SK-N-SH treated with all-trans-retinoic acid at 6 μM for 48 hours (cell line): Measurements from ENCODE around the gene SMC6.

Experiments used
- ATAC-seq: fragments of 200-7000 bp; cut with Tn5 transposase; 3 replicates; pipeline ENCODE4 v1.9.1; 2020; ENCODE audit warnings: mild to moderate bottlenecking, moderate library complexity
- ARNTL ChIP-seq: fragments of 450-650 bp; formaldehyde crosslinking; IDR thresholded peaks from 2 replicates; pipeline ENCODE4 v1.5.0; 2020; ENCODE audit warnings: low read depth, mild to moderate bottlenecking, moderate library complexity, borderline replicate concordance
- BACH2 ChIP-seq: fragments of 250-450 bp; sonication (Bioruptor Pico); IDR thresholded peaks from 2 replicates; pipeline ENCODE4 v1.9.0; 2021; ENCODE audit warnings: mild to moderate bottlenecking, borderline replicate concordance
- CREB5 ChIP-seq: fragments of 250-450 bp; sonication (Bioruptor Pico); IDR thresholded peaks from 2 replicates; pipeline ENCODE4 v1.5.1; 2020; ENCODE audit warnings: low read depth, mild to moderate bottlenecking, moderate library complexity
- CSDC2 ChIP-seq: fragments of 250-450 bp; sonication (Bioruptor Pico); IDR thresholded peaks from 2 replicates; pipeline ENCODE4 v1.5.0; 2020; ENCODE audit warnings: mild to moderate bottlenecking, moderate library complexity
- ESRRG ChIP-seq: fragments of 250-450 bp; sonication (Bioruptor Pico); IDR thresholded peaks from 2 replicates; pipeline ENCODE4 v1.6.1; 2021; ENCODE audit warnings: mild to moderate bottlenecking
- GLIS3 ChIP-seq: fragments of 250-450 bp; sonication (Bioruptor Pico); IDR thresholded peaks from 2 replicates; pipeline ENCODE4 v1.5.0; 2020; ENCODE audit warnings: mild to moderate bottlenecking, moderate library complexity
- ISL1 ChIP-seq: fragments of 250-450 bp; sonication (Bioruptor Pico); IDR thresholded peaks from 2 replicates; pipeline ENCODE4 v2.1.2; 2022; ENCODE audit warnings: mild to moderate bottlenecking, moderate library complexity
- OSR1 ChIP-seq: fragments of 250-450 bp; sonication (Bioruptor Pico); IDR thresholded peaks from 2 replicates; pipeline ENCODE4 v1.8.0; 2022; ENCODE audit warnings: moderate library complexity, mild to moderate bottlenecking, inconsistent platforms
- RARB ChIP-seq: fragments of 250-450 bp; sonication (Bioruptor Pico); IDR thresholded peaks from 2 replicates; pipeline ENCODE4 v1.8.0; 2021; ENCODE audit warnings: mild to moderate bottlenecking, moderate library complexity
- SNAI2 ChIP-seq: fragments of 250-450 bp; sonication (Bioruptor Pico); IDR thresholded peaks from 2 replicates; pipeline ENCODE4 v1.5.0; 2020; ENCODE audit warnings: mild to moderate bottlenecking, moderate library complexity
- TCF4 ChIP-seq: fragments of 250-450 bp; sonication (Bioruptor Pico); IDR thresholded peaks from 2 replicates; pipeline ENCODE4 v1.8.0; 2021; ENCODE audit warnings: mild to moderate bottlenecking, moderate library complexity, borderline replicate concordance
- TOX ChIP-seq: fragments of 250-450 bp; sonication (Bioruptor Pico); IDR thresholded peaks from 2 replicates; pipeline ENCODE4 v1.8.0; 2021; ENCODE audit warnings: mild to moderate bottlenecking, moderate library complexity, borderline replicate concordance
- ZC3H10 ChIP-seq: fragments of 250-450 bp; sonication (Bioruptor Pico); IDR thresholded peaks from 2 replicates; pipeline ENCODE4 v1.5.1; 2021; ENCODE audit warnings: mild to moderate bottlenecking, moderate library complexity
- ZNF565 ChIP-seq: fragments of 450-650 bp; formaldehyde crosslinking; conservative IDR thresholded peaks from 2 replicates; pipeline ENCODE4 v1.5.0; 2020; ENCODE audit warnings: low read depth, mild to moderate bottlenecking, moderate library complexity
- ZNF70 ChIP-seq: fragments of 450-650 bp; formaldehyde crosslinking; IDR thresholded peaks from 2 replicates; pipeline ENCODE4 v1.5.0; 2020; ENCODE audit warnings: mild to moderate bottlenecking, moderate library complexity
- ZNF8 ChIP-seq: fragments of 450-650 bp; formaldehyde crosslinking; IDR thresholded peaks from 2 replicates; pipeline ENCODE4 v1.5.0; 2020; ENCODE audit warnings: mild to moderate bottlenecking, moderate library complexity
- TF ChIP-seq, protein P1 (sequence below): fragments of 250-450 bp; sonication (Bioruptor Pico); IDR thresholded peaks from 2 replicates; pipeline ENCODE4 v1.8.0; 2020; ENCODE audit warnings: mild to moderate bottlenecking, moderate library complexity, borderline replicate concordance
- TF ChIP-seq, protein P2 (sequence below): fragments of 250-450 bp; sonication (Bioruptor Pico); IDR thresholded peaks from 2 replicates; pipeline ENCODE4 v1.5.0; 2020; ENCODE audit warnings: mild to moderate bottlenecking, moderate library complexity

SMC6 gene

DNA sequence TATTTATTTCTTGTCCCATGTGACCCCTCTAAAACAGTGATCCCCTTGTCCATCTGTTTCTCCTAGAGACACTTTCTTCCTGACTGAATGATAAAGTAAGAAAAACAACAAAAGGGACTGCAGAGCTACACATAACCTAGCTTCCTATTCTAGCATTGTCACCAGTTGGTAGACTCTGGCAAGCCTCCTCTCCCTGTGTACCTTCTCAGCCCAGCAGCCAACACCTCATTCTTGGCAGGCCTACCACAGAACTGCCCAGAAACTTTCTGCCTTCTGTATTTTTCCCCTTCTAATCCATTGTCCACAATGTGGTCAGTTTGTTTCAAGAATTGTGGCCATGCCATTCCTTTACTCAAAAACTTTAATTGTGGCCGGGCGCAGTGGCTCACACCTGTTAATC is 13.4 kb downstream of the SMC6 start (continued):
- no peak for TF ChIP-seq CREB5
- no peak for TF ChIP-seq ZC3H10 (CRISPR knock-in tag)
- no peak for TF ChIP-seq ISL1 (CRISPR knock-in tag)
- no peak for TF ChIP-seq ARNTL
- TF ChIP-seq BACH2 (CRISPR knock-in tag), result no peak
- no peak for TF ChIP-seq CSDC2 (CRISPR knock-in tag)
- TF ChIP-seq, protein P1, sequence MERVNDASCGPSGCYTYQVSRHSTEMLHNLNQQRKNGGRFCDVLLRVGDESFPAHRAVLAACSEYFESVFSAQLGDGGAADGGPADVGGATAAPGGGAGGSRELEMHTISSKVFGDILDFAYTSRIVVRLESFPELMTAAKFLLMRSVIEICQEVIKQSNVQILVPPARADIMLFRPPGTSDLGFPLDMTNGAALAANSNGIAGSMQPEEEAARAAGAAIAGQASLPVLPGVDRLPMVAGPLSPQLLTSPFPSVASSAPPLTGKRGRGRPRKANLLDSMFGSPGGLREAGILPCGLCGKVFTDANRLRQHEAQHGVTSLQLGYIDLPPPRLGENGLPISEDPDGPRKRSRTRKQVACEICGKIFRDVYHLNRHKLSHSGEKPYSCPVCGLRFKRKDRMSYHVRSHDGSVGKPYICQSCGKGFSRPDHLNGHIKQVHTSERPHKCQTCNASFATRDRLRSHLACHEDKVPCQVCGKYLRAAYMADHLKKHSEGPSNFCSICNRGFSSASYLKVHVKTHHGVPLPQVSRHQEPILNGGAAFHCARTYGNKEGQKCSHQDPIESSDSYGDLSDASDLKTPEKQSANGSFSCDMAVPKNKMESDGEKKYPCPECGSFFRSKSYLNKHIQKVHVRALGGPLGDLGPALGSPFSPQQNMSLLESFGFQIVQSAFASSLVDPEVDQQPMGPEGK (CRISPR knock-in tag), result no peak

- no peak; the same call in 2 of the 3 replicates for ATAC-seq
These were observed 16.6 kb downstream of the SMC6 start for GRCh38 chr2:17736989-17737388.

GRCh38 chr2:17735864-17736263 is 17.7 kb downstream of the SMC6 start:
- TF ChIP-seq GLIS3 (CRISPR knock-in tag), result no peak
- no peak for TF ChIP-seq ZNF70
- TF ChIP-seq TOX, result no peak
- no peak for TF ChIP-seq RARB
- no peak for TF ChIP-seq CSDC2 (CRISPR knock-in tag)
- TF ChIP-seq SNAI2 (CRISPR knock-in tag), result no peak
- TF ChIP-seq, protein P1 (CRISPR knock-in tag), result no peak
- TF ChIP-seq, protein P2, sequence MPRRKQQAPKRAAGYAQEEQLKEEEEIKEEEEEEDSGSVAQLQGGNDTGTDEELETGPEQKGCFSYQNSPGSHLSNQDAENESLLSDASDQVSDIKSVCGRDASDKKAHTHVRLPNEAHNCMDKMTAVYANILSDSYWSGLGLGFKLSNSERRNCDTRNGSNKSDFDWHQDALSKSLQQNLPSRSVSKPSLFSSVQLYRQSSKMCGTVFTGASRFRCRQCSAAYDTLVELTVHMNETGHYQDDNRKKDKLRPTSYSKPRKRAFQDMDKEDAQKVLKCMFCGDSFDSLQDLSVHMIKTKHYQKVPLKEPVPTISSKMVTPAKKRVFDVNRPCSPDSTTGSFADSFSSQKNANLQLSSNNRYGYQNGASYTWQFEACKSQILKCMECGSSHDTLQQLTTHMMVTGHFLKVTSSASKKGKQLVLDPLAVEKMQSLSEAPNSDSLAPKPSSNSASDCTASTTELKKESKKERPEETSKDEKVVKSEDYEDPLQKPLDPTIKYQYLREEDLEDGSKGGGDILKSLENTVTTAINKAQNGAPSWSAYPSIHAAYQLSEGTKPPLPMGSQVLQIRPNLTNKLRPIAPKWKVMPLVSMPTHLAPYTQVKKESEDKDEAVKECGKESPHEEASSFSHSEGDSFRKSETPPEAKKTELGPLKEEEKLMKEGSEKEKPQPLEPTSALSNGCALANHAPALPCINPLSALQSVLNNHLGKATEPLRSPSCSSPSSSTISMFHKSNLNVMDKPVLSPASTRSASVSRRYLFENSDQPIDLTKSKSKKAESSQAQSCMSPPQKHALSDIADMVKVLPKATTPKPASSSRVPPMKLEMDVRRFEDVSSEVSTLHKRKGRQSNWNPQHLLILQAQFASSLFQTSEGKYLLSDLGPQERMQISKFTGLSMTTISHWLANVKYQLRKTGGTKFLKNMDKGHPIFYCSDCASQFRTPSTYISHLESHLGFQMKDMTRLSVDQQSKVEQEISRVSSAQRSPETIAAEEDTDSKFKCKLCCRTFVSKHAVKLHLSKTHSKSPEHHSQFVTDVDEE, result no peak
- TF ChIP-seq ISL1 (CRISPR knock-in tag), result no peak
- no peak for TF ChIP-seq TCF4 (CRISPR knock-in tag)
- TF ChIP-seq, all 23 proteins: peak for 0
- no peak for ATAC-seq

More at GRCh38 chr2:17736989-17737388, 16.6 kb downstream of the SMC6 start:
- no peak for TF ChIP-seq ESRRG (CRISPR knock-in tag)
- no peak for TF ChIP-seq ARNTL

DNA sequence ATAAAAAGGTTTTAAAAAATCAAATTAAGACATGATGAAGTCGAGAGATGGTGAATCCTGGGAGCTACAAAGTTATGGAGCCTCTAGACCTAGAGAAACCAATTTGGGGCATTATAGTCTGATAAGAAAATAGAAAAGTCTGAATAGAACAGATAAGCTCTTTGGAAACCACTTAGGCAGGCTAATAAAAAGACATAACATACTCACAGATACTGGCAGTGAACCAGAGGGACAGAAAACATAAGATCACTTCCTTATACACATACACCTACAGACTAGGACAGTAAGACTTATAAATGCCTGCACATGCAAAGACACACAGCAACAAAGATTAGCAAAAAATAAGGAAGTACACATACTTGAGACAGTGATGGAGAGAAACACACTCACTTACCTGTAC is 20.0 kb downstream of the SMC6 start:
- ATAC-seq, result no peak
- TF ChIP-seq ZNF565, result no peak
- 0 out of 2 replicates have a peak, but pooled peaks have one; percentile 20 for TF ChIP-seq TCF4 (CRISPR knock-in tag)
- no peak for TF ChIP-seq ARNTL
- TF ChIP-seq, protein P2, result no peak
- no peak for TF ChIP-seq RARB
- TF ChIP-seq SNAI2 (CRISPR knock-in tag), result no peak
- TF ChIP-seq ZNF8 (CRISPR knock-in tag), result no peak
- no peak for TF ChIP-seq ZNF70
- TF ChIP-seq ISL1 (CRISPR knock-in tag), result peak; percentile 82
- no peak for TF ChIP-seq OSR1 (CRISPR knock-in tag)
- TF ChIP-seq, all 23 proteins: peak for 2
